ENCODE measurements around the gene HHAT. TPM values are rescaled to one million over a fixed set of nuclear protein-coding genes. Genes with fewer than 3 reads are reported as not detected.
"Not testable (repeated sequence)": the region's sequence is repeated elsewhere in the genome, so short reads cannot be mapped to it uniquely, and the experiment has no call there.

Gene HHAT
- polyA plus RNA-seq, 4 donors, result 0.27 to 4.0 (median 1.4) TPM

- 98 to 99% (median 98%) methylated on average over 2 of the region's 2 CpGs for WGBS, 3 donors
- no peak for DNase-seq
- Histone ChIP-seq H3K36me3 (ENCODE audit: control insufficient read depth in 3 of 3, insufficient read depth in 2 of 3, low read depth in 1 of 3, low read length in 3 of 3) (no peaks in the 10 kb centered on the region), H3K27me3 (ENCODE audit: control insufficient read depth in 3 of 3, insufficient read depth in 3 of 3, low read length in 3 of 3) (no peaks in the 10 kb centered on the region), H3K4me3 (ENCODE audit: low read depth in 1 of 3, low read length in 3 of 3) (no peak overlapping the region), H3K9me3 (ENCODE audit: control insufficient read depth in 2 of 2, insufficient read depth in 1 of 2, low read depth in 1 of 2, low read length in 1 of 2) (no peaks in the 10 kb centered on the region), H3K4me1 (ENCODE audit: control insufficient read depth in 3 of 3, insufficient read depth in 2 of 3, low read depth in 1 of 3, low read length in 2 of 3) (no peaks in the 10 kb centered on the region), H3K27ac (ENCODE audit: low read depth in 1 of 3, low read length in 2 of 3) (no peak overlapping the region)
- FAIRE-seq, result no peak
Measured at GRCh38 chr1:210339500-210339899, 10.8 kb downstream of the HHAT start.

- no peaks in the 10 kb centered on the region for H3K4me1 ChIP-seq (ENCODE audit: control insufficient read depth in 3 of 3, insufficient read depth in 2 of 3, low read depth in 1 of 3, low read length in 2 of 3)
- no peak overlapping the region for H3K4me3 ChIP-seq (ENCODE audit: low read depth in 1 of 3, low read length in 3 of 3)
- FAIRE-seq, result no peak
- no peaks in the 10 kb centered on the region for H3K36me3 ChIP-seq (ENCODE audit: control insufficient read depth in 3 of 3, insufficient read depth in 2 of 3, low read depth in 1 of 3, low read length in 3 of 3)
- no peak for DNase-seq
- no peaks in the 10 kb centered on the region for H3K27me3 ChIP-seq (ENCODE audit: control insufficient read depth in 3 of 3, insufficient read depth in 3 of 3, low read length in 3 of 3)
- H3K9me3 ChIP-seq (ENCODE audit: control insufficient read depth in 2 of 2, insufficient read depth in 1 of 2, low read depth in 1 of 2, low read length in 1 of 2), result no peaks in the 10 kb centered on the region
- H3K27ac ChIP-seq (ENCODE audit: low read depth in 1 of 3, low read length in 2 of 3), result no peak overlapping the region
- 69 to 81% (median 71%) methylated on average over 3 of the region's 3 CpGs for WGBS, 3 donors
Measured at GRCh38 chr1:210340311-210340710, 11.6 kb downstream of the HHAT start.

- no peaks in the 10 kb centered on the region for H3K27me3 ChIP-seq (ENCODE audit: control insufficient read depth in 3 of 3, insufficient read depth in 3 of 3, low read length in 3 of 3)
- no peak overlapping the region for H3K27ac ChIP-seq (ENCODE audit: low read depth in 1 of 3, low read length in 2 of 3)
- no peaks in the 10 kb centered on the region for H3K36me3 ChIP-seq (ENCODE audit: control insufficient read depth in 3 of 3, insufficient read depth in 2 of 3, low read depth in 1 of 3, low read length in 3 of 3)
- H3K9me3 ChIP-seq (ENCODE audit: control insufficient read depth in 2 of 2, insufficient read depth in 1 of 2, low read depth in 1 of 2, low read length in 1 of 2), result no peaks in the 10 kb centered on the region
- WGBS, 3 donors, result 64 to 89% (median 77%) methylated on average over 2 of the region's 2 CpGs
- no peak overlapping the region for H3K4me3 ChIP-seq (ENCODE audit: low read depth in 1 of 3, low read length in 3 of 3)
- no peaks in the 10 kb centered on the region for H3K4me1 ChIP-seq (ENCODE audit: control insufficient read depth in 3 of 3, insufficient read depth in 2 of 3, low read depth in 1 of 3, low read length in 2 of 3)
- DNase-seq, result no peak
- no peak for FAIRE-seq
Measured at GRCh38 chr1:210340841-210341240, 12.1 kb downstream of the HHAT start.

GRCh38 chr1:210342986-210343780 is 14.5 kb downstream of the HHAT start:
- FAIRE-seq (no peak), DNase-seq (peak in 1 of 2 donors; percentile 45)
- H3K9me3 ChIP-seq (ENCODE audit: control insufficient read depth in 2 of 2, insufficient read depth in 1 of 2, low read depth in 1 of 2, low read length in 1 of 2), result no peaks in the 10 kb centered on the region
- no peaks in the 10 kb centered on the region for H3K27me3 ChIP-seq (ENCODE audit: control insufficient read depth in 3 of 3, insufficient read depth in 3 of 3, low read length in 3 of 3)
- H3K4me3 ChIP-seq (ENCODE audit: low read depth in 1 of 3, low read length in 3 of 3), result peak overlapping the region in 1 of 3 donors; percentile 40
- 16 to 36% (median 34%) methylated on average over 14 of the region's 14 CpGs for WGBS, 3 donors
- no peaks in the 10 kb centered on the region for H3K36me3 ChIP-seq (ENCODE audit: control insufficient read depth in 3 of 3, insufficient read depth in 2 of 3, low read depth in 1 of 3, low read length in 3 of 3)
- H3K27ac ChIP-seq (ENCODE audit: low read depth in 1 of 3, low read length in 2 of 3), result no peak overlapping the region
- no peaks in the 10 kb centered on the region for H3K4me1 ChIP-seq (ENCODE audit: control insufficient read depth in 3 of 3, insufficient read depth in 2 of 3, low read depth in 1 of 3, low read length in 2 of 3)

- Histone ChIP-seq H3K36me3 (ENCODE audit: control insufficient read depth in 3 of 3, insufficient read depth in 2 of 3, low read depth in 1 of 3, low read length in 3 of 3) (no peaks in the 10 kb centered on the region), H3K4me1 (ENCODE audit: control insufficient read depth in 3 of 3, insufficient read depth in 2 of 3, low read depth in 1 of 3, low read length in 2 of 3) (no peaks in the 10 kb centered on the region), H3K27ac (ENCODE audit: low read depth in 1 of 3, low read length in 2 of 3) (no peak overlapping the region), H3K9me3 (ENCODE audit: control insufficient read depth in 2 of 2, insufficient read depth in 1 of 2, low read depth in 1 of 2, low read length in 1 of 2) (no peaks in the 10 kb centered on the region), H3K4me3 (ENCODE audit: low read depth in 1 of 3, low read length in 3 of 3) (no peak overlapping the region), H3K27me3 (ENCODE audit: control insufficient read depth in 3 of 3, insufficient read depth in 3 of 3, low read length in 3 of 3) (no peaks in the 10 kb centered on the region)
- FAIRE-seq (no peak), DNase-seq (no peak)
- WGBS, 3 donors, result 79 to 92% (median 90%) methylated on average over 9 of the region's 9 CpGs
Measured at GRCh38 chr1:210344706-210345105, 16.0 kb downstream of the HHAT start.

GRCh38 chr1:210347112-210347511 is 18.4 kb downstream of the HHAT start:
- Histone ChIP-seq H3K4me1 (ENCODE audit: control insufficient read depth in 3 of 3, insufficient read depth in 2 of 3, low read depth in 1 of 3, low read length in 2 of 3) (no peaks in the 10 kb centered on the region), H3K36me3 (ENCODE audit: control insufficient read depth in 3 of 3, insufficient read depth in 2 of 3, low read depth in 1 of 3, low read length in 3 of 3) (peaks cover 0 to 3% (median 0%) of the 10 kb centered on the region in 3 donors), H3K27me3 (ENCODE audit: control insufficient read depth in 3 of 3, insufficient read depth in 3 of 3, low read length in 3 of 3) (no peaks in the 10 kb centered on the region), H3K9me3 (ENCODE audit: control insufficient read depth in 2 of 2, insufficient read depth in 1 of 2, low read depth in 1 of 2, low read length in 1 of 2) (no peaks in the 10 kb centered on the region), H3K4me3 (ENCODE audit: low read depth in 1 of 3, low read length in 3 of 3) (no peak overlapping the region), H3K27ac (ENCODE audit: low read depth in 1 of 3, low read length in 2 of 3) (no peak overlapping the region)
- DNase-seq, result no peak
- WGBS, 3 donors, result 78 to 96% (median 93%) methylated on average over 1 of the region's 1 CpG
- no peak for FAIRE-seq

- Histone ChIP-seq H3K9me3 (ENCODE audit: control insufficient read depth in 2 of 2, insufficient read depth in 1 of 2, low read depth in 1 of 2, low read length in 1 of 2) (no peaks in the 10 kb centered on the region), H3K4me3 (ENCODE audit: low read depth in 1 of 3, low read length in 3 of 3) (no peak overlapping the region), H3K27me3 (ENCODE audit: control insufficient read depth in 3 of 3, insufficient read depth in 3 of 3, low read length in 3 of 3) (no peaks in the 10 kb centered on the region), H3K4me1 (ENCODE audit: control insufficient read depth in 3 of 3, insufficient read depth in 2 of 3, low read depth in 1 of 3, low read length in 2 of 3) (no peaks in the 10 kb centered on the region), H3K27ac (ENCODE audit: low read depth in 1 of 3, low read length in 2 of 3) (no peak overlapping the region), H3K36me3 (ENCODE audit: control insufficient read depth in 3 of 3, insufficient read depth in 2 of 3, low read depth in 1 of 3, low read length in 3 of 3) (peaks cover 0 to 3% (median 0%) of the 10 kb centered on the region in 3 donors)
- no peak for FAIRE-seq
- WGBS, 3 donors, result 56 to 76% (median 69%) methylated on average over 3 of the region's 3 CpGs
- no peak for DNase-seq
Measured at GRCh38 chr1:210351496-210351895, 22.8 kb downstream of the HHAT start.

- H3K36me3 ChIP-seq (ENCODE audit: control insufficient read depth in 3 of 3, insufficient read depth in 2 of 3, low read depth in 1 of 3, low read length in 3 of 3), result peaks cover 0 to 3% (median 0%) of the 10 kb centered on the region in 3 donors
- FAIRE-seq (no peak), DNase-seq (no peak)
- H3K27ac ChIP-seq (ENCODE audit: low read depth in 1 of 3, low read length in 2 of 3), result no peak overlapping the region
- 83 to 89% (median 89%) methylated on average over 4 of the region's 4 CpGs for WGBS, 3 donors
- no peaks in the 10 kb centered on the region for H3K9me3 ChIP-seq (ENCODE audit: control insufficient read depth in 2 of 2, insufficient read depth in 1 of 2, low read depth in 1 of 2, low read length in 1 of 2)
- H3K4me3 ChIP-seq (ENCODE audit: low read depth in 1 of 3, low read length in 3 of 3), result no peak overlapping the region
- no peaks in the 10 kb centered on the region for H3K27me3 ChIP-seq (ENCODE audit: control insufficient read depth in 3 of 3, insufficient read depth in 3 of 3, low read length in 3 of 3)
- H3K4me1 ChIP-seq (ENCODE audit: control insufficient read depth in 3 of 3, insufficient read depth in 2 of 3, low read depth in 1 of 3, low read length in 2 of 3), result no peaks in the 10 kb centered on the region
Measured at GRCh38 chr1:210352575-210352974, 23.9 kb downstream of the HHAT start.

- H3K36me3 ChIP-seq (ENCODE audit: control insufficient read depth in 3 of 3, insufficient read depth in 2 of 3, low read depth in 1 of 3, low read length in 3 of 3); H3K9me3 ChIP-seq (ENCODE audit: control insufficient read depth in 2 of 2, insufficient read depth in 1 of 2, low read depth in 1 of 2, low read length in 1 of 2); DNase-seq; H3K27ac ChIP-seq (ENCODE audit: low read depth in 1 of 3, low read length in 2 of 3); H3K4me1 ChIP-seq (ENCODE audit: control insufficient read depth in 3 of 3, insufficient read depth in 2 of 3, low read depth in 1 of 3, low read length in 2 of 3); FAIRE-seq; H3K27me3 ChIP-seq (ENCODE audit: control insufficient read depth in 3 of 3, insufficient read depth in 3 of 3, low read length in 3 of 3); H3K4me3 ChIP-seq (ENCODE audit: low read depth in 1 of 3, low read length in 3 of 3): not testable (repeated sequence)
- WGBS, 3 donors, result 98 to 99% (median 98%) methylated on average over 3 of the region's 3 CpGs
Measured at GRCh38 chr1:210354305-210354704, 25.6 kb downstream of the HHAT start.

Measured in small intestine (tissue), 7 donors.